ENCODE measurements around the gene SDR9C7. TPM values are rescaled to one million over a fixed set of nuclear protein-coding genes. Genes with fewer than 3 reads are reported as not detected.

SDR9C7 gene
- total RNA-seq, 2 experiments from 2014 or later: not detected

DNA sequence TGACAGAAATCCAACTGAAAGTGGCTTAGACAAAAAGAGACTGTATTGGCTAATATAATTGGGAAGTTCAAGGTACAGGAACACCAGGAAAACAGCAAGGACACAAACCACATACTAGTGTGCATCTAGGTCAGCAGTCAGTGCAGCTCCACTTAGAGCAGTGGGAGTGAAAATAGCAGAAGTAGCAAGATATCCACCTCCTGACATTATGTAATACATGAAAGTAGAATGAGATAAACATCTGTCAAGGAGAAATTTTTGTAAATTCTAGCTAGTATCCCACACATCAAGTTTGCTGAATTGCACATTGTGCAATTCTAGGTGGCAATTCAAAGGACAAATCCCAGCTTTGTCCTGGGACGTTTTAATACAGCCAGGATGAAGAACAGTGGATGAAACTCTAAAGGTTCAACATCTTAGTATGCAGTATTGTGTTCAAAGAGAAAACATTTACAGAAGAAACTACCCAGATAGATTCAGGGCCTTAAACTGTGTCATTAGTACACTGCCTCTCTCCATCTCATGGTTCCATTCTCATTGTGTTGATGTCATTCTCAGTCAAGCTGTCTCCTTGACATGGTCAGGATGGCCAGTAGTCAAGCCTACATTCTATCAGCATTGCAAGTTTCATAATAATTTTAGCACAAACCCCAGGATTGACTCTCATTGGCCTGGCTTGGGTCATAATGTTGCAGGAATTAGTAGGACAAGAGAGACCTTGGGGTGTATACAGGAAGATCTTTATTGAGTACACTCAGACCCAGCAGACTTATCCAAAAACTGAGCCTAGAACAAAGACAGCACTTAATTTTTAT, 56.8 kb downstream of the SDR9C7 start:
- Mint-ChIP-seq H3K27me3 (peaks cover 37% of the 10 kb centered on the region), H3K36me3 (ENCODE audit: low read depth) (no peaks in the 10 kb centered on the region), H3K4me1 (ENCODE audit: low read depth) (no peaks in the 10 kb centered on the region), H3K9me3 (peaks cover 4% of the 10 kb centered on the region), H3K4me3 (no peak overlapping the region), H3K27ac (no peak overlapping the region)
- Histone ChIP-seq H3K36me3 (ENCODE audit: insufficient read depth, low read length) (no peaks in the 10 kb centered on the region), H3K27ac (ENCODE audit: low read depth in 1 of 2, low read length in 2 of 2) (no peak overlapping the region), H3K27me3 (ENCODE audit: control insufficient read depth in 1 of 2, insufficient read depth in 2 of 2, low read length in 2 of 2) (peaks cover 0 to 9% of the 10 kb centered on the region in 2 experiments), H3K9me3 (ENCODE audit: control insufficient read depth in 1 of 2, insufficient read depth in 1 of 2, low read length in 2 of 2) (peaks cover 9 to 11% of the 10 kb centered on the region in 2 experiments), H3K4me1 (ENCODE audit: insufficient read depth, low read length) (no peaks in the 10 kb centered on the region), H3K4me3 (ENCODE audit: low read length) (no peak overlapping the region)
- ATAC-seq (ENCODE audit: poor library complexity): no peak
- CTCF ChIA-PET: no interaction called here
- POLR2A ChIA-PET: no interaction called here
- intact Hi-C loops (cut with DNase I, micrococcal nuclease): no loop called here
- DNase-seq: no peak
- TF ChIP-seq, protein P1, sequence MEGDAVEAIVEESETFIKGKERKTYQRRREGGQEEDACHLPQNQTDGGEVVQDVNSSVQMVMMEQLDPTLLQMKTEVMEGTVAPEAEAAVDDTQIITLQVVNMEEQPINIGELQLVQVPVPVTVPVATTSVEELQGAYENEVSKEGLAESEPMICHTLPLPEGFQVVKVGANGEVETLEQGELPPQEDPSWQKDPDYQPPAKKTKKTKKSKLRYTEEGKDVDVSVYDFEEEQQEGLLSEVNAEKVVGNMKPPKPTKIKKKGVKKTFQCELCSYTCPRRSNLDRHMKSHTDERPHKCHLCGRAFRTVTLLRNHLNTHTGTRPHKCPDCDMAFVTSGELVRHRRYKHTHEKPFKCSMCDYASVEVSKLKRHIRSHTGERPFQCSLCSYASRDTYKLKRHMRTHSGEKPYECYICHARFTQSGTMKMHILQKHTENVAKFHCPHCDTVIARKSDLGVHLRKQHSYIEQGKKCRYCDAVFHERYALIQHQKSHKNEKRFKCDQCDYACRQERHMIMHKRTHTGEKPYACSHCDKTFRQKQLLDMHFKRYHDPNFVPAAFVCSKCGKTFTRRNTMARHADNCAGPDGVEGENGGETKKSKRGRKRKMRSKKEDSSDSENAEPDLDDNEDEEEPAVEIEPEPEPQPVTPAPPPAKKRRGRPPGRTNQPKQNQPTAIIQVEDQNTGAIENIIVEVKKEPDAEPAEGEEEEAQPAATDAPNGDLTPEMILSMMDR (IDR thresholded peaks at IDR 0.05): no peak

GRCh38 chr12:56874821-56875220, 59.4 kb downstream of the SDR9C7 start:
- ATAC-seq (ENCODE audit: poor library complexity) (no peak), DNase-seq (no peak)
- Histone ChIP-seq H3K36me3 (ENCODE audit: insufficient read depth, low read length) (no peaks in the 10 kb centered on the region), H3K9me3 (ENCODE audit: control insufficient read depth in 1 of 2, insufficient read depth in 1 of 2, low read length in 2 of 2) (peaks cover 0 to 15% of the 10 kb centered on the region in 2 experiments), H3K4me3 (ENCODE audit: low read length) (no peak overlapping the region), H3K27ac (ENCODE audit: low read depth in 1 of 2, low read length in 2 of 2) (no peak overlapping the region), H3K4me1 (ENCODE audit: insufficient read depth, low read length) (no peaks in the 10 kb centered on the region), H3K27me3 (ENCODE audit: control insufficient read depth in 1 of 2, insufficient read depth in 2 of 2, low read length in 2 of 2) (peaks cover 0 to 9% of the 10 kb centered on the region in 2 experiments)
- Mint-ChIP-seq H3K27me3 (peaks cover 37% of the 10 kb centered on the region), H3K9me3 (no peaks in the 10 kb centered on the region), H3K4me1 (ENCODE audit: low read depth) (no peaks in the 10 kb centered on the region), H3K27ac (no peak overlapping the region), H3K4me3 (no peak overlapping the region), H3K36me3 (ENCODE audit: low read depth) (no peaks in the 10 kb centered on the region)
- intact Hi-C loops (cut with DNase I, micrococcal nuclease): no loop called here
- ChIA-PET CTCF (no interaction called here), POLR2A (no interaction called here)
- TF ChIP-seq, protein P1 (IDR thresholded peaks at IDR 0.05): no peak

- H3K4me1 ChIP-seq (ENCODE audit: insufficient read depth, low read length): no peaks in the 10 kb centered on the region
- no peaks in the 10 kb centered on the region for H3K9me3 Mint-ChIP-seq
- DNase-seq: no peak
- ATAC-seq (ENCODE audit: poor library complexity): no peak
- ChIA-PET CTCF (no interaction called here), POLR2A (no interaction called here)
- intact Hi-C loops (cut with DNase I, micrococcal nuclease): no loop called here
- peaks cover 0 to 4% of the 10 kb centered on the region in 2 experiments for H3K9me3 ChIP-seq (ENCODE audit: control insufficient read depth in 1 of 2, insufficient read depth in 1 of 2, low read length in 2 of 2)
- H3K27ac Mint-ChIP-seq: no peak overlapping the region
- no peak overlapping the region for H3K4me3 ChIP-seq (ENCODE audit: low read length)
- no peaks in the 10 kb centered on the region for H3K36me3 Mint-ChIP-seq (ENCODE audit: low read depth)
- TF ChIP-seq, protein P1 (IDR thresholded peaks at IDR 0.05): no peak
- H3K36me3 ChIP-seq (ENCODE audit: insufficient read depth, low read length): no peaks in the 10 kb centered on the region
- no peak overlapping the region for H3K4me3 Mint-ChIP-seq
- peaks cover 0 to 9% of the 10 kb centered on the region in 2 experiments for H3K27me3 ChIP-seq (ENCODE audit: control insufficient read depth in 1 of 2, insufficient read depth in 2 of 2, low read length in 2 of 2)
- H3K4me1 Mint-ChIP-seq (ENCODE audit: low read depth): no peaks in the 10 kb centered on the region
- H3K27me3 Mint-ChIP-seq: peaks cover 47% of the 10 kb centered on the region
- H3K27ac ChIP-seq (ENCODE audit: low read depth in 1 of 2, low read length in 2 of 2): no peak overlapping the region
These were observed 60.8 kb downstream of the SDR9C7 start for GRCh38 chr12:56873382-56873781.

Other genes starting within 250 kb of the SDR9C7 start
- gene PTGES3, start 246.1 kb downstream of the SDR9C7 start, total RNA-seq: 100 to 1,000 TPM; 146 to 154 TPM
- gene NACA, start 209.1 kb downstream of the SDR9C7 start, total RNA-seq: 1,000 to 10,000 TPM; 1,441 to 1,479 TPM
- gene PRIM1, start 182.1 kb downstream of the SDR9C7 start, total RNA-seq: 1 to 10 TPM; 5.3 to 6.1 TPM
- not detected for gene HSD17B6, start 171.1 kb downstream of the SDR9C7 start, total RNA-seq
- under 1 TPM; 0.30 to 0.34 TPM for gene RDH16, start 23.2 kb upstream of the SDR9C7 start, total RNA-seq
- gene ZBTB39, start 72.1 kb upstream of the SDR9C7 start, total RNA-seq: 1 to 10 TPM; 6.9 to 8.0 TPM
- gene TAC3, start 82.1 kb upstream of the SDR9C7 start, total RNA-seq: not detected
- 1 to 10 TPM; 1.0 to 1.1 TPM for gene MYO1A, start 115.7 kb upstream of the SDR9C7 start, total RNA-seq
- 1 to 10 TPM; 7.2 to 9.9 TPM for gene NEMP1, start 144.4 kb upstream of the SDR9C7 start, total RNA-seq
- gene NAB2, start 154.7 kb upstream of the SDR9C7 start, total RNA-seq: 1 to 10 TPM; 4.8 to 6.1 TPM
- 100 to 1,000 TPM; 133 to 144 TPM for gene STAT6, start 177.0 kb upstream of the SDR9C7 start, total RNA-seq
- gene LRP1, start 194.1 kb upstream of the SDR9C7 start, total RNA-seq: 1 to 10 TPM; 6.6 to 8.5 TPM
- not detected for gene LRP1-AS, start 213.2 kb upstream of the SDR9C7 start, total RNA-seq

All from CD4-positive, alpha-beta T cell (primary cell).